ENCODE data around the gene FNTB.

DNA sequence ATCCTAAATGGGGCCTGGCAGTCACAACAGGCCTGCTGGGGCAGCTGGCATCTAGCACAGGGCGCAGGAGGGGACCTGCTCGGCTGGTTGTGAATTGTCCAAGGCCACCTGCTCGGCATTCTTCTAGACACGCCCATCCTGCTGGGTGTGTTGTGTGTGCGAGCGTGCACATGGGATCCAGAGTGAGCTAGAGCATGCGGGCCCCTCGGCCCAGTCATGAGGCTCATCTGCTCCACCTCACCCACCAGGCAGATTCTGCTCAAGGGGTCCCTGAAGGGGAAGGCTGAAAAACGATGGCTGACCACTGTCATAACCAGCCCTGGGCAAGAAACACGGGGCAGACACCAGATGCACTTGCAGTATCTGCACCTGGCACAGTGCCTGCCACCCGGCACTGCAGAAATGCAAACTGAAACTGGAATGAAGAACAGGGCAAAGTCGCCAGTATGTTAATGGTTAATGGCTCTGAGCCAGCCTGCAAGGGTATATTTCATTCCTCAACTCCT, 83.8 kb downstream of the FNTB start:
- TF ChIP-seq, protein P1, sequence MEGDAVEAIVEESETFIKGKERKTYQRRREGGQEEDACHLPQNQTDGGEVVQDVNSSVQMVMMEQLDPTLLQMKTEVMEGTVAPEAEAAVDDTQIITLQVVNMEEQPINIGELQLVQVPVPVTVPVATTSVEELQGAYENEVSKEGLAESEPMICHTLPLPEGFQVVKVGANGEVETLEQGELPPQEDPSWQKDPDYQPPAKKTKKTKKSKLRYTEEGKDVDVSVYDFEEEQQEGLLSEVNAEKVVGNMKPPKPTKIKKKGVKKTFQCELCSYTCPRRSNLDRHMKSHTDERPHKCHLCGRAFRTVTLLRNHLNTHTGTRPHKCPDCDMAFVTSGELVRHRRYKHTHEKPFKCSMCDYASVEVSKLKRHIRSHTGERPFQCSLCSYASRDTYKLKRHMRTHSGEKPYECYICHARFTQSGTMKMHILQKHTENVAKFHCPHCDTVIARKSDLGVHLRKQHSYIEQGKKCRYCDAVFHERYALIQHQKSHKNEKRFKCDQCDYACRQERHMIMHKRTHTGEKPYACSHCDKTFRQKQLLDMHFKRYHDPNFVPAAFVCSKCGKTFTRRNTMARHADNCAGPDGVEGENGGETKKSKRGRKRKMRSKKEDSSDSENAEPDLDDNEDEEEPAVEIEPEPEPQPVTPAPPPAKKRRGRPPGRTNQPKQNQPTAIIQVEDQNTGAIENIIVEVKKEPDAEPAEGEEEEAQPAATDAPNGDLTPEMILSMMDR (IDR thresholded peaks at IDR 0.05): no peak
- TF ChIP-seq EZH2 (IDR thresholded peaks at IDR 0.05; ENCODE audit: borderline replicate concordance, insufficient read depth, low read depth, low read length, poor library complexity, severe bottlenecking): no peak
